ENCODE results near the gene ATP8B3. TPM values are rescaled to one million over a fixed set of nuclear protein-coding genes. Genes with fewer than 3 reads are reported as not detected.
"Not testable (repeated sequence)": the region's sequence is repeated elsewhere in the genome, so short reads cannot be mapped to it uniquely, and the experiment has no call there.

ATP8B3 gene
- polyA plus RNA-seq, 3 donors: 0.33 to 1.8 (median 0.80) TPM

- no peak overlapping the region for H3K27ac ChIP-seq (ENCODE audit: low read depth, low read length)
- 18 to 21% (median 19%) methylated on average over 10 of the region's 10 CpGs for WGBS, 3 donors
These were observed 45.2 kb downstream of the ATP8B3 start for GRCh38 chr19:1766800-1767352.

DNA sequence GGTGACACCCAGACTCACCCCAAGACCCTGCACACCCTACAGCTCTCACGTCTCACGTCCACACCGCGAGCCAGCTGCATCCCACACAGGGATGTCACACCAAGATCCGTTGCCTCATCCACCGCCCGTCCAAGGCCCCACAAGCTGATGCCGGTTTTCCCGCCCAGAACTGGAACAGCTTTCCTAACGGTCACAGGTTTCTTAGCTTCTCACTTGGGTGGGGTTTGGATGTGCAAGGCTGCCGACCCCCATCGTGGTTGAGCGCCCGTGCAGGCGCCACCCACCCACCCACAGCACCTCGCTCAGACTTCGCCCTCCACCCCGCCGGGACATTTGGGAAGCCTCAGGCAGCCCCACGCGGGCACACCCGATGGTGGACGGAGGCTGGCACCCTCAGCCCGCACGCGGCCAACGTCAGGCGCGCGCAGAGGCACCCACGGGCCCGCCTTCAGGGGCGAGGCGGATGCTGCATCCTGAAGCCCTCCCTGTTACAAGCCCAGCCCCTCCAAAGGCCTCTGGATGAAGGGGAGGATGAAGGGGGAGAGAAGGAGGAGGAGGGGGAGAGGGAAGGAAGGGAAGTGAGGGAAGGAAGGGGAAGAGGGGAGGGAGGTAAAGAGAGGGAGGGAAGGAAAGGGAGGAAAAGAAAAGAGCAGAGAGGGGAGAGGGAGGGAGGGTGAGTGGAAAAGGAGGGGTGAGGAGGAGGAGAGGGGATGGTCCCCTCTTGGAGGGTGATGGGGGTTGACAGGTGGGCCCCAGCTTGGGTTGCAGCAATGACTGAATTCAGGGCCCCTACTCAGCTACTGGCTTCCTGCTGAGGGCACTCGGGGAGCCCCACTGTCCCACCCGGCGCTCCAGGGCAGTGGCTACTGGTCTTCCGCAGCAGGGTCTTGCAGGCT is 45.9 kb downstream of the ATP8B3 start:
- WGBS, 3 donors: 4 to 7% (median 5%) methylated on average over 34 to 38 of the region's 38 CpGs
- no peak overlapping the region for H3K27ac ChIP-seq (ENCODE audit: low read depth, low read length)

- 9 to 12% (median 11%) methylated on average over 30 to 33 of the region's 33 CpGs for WGBS, 3 donors
- H3K27ac ChIP-seq (ENCODE audit: low read depth, low read length): no peak overlapping the region
These were observed 46.7 kb downstream of the ATP8B3 start for GRCh38 chr19:1765232-1765903.

DNA sequence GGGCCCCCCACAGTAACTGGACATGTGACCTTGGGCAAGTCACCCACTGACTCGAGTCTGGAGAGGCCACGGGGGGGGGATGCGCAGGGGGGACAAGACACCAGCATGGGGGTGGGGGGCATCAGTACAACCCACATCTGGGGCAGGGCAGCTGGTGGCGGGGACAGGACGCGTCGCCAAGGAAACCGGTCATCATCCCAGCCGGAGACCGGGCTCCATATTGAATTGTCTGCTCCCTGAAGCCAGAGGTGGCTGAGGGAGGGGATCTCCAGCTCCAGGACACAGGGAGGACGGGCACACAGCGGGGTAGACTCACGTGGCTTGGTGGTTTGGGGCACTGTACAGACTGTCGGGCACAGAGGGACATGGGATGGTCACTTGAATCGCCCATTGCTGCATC is 47.3 kb downstream of the ATP8B3 start:
- H3K27ac ChIP-seq (ENCODE audit: low read depth, low read length): no peak overlapping the region
- WGBS, 3 donors: 7 to 12% (median 10%) methylated on average over 15 of the region's 15 CpGs

GRCh38 chr19:1763648-1764639 is 48.1 kb downstream of the ATP8B3 start:
- WGBS, 3 donors: 7 to 12% (median 8%) methylated on average over 39 of the region's 39 CpGs
- no peak overlapping the region for H3K27ac ChIP-seq (ENCODE audit: low read depth, low read length)

GRCh38 chr19:1762243-1763117 is 49.6 kb downstream of the ATP8B3 start:
- WGBS, 3 donors: 4 to 6% (median 4%) methylated on average over 49 to 56 of the region's 56 CpGs
- no peak overlapping the region for H3K27ac ChIP-seq (ENCODE audit: low read depth, low read length)

DNA sequence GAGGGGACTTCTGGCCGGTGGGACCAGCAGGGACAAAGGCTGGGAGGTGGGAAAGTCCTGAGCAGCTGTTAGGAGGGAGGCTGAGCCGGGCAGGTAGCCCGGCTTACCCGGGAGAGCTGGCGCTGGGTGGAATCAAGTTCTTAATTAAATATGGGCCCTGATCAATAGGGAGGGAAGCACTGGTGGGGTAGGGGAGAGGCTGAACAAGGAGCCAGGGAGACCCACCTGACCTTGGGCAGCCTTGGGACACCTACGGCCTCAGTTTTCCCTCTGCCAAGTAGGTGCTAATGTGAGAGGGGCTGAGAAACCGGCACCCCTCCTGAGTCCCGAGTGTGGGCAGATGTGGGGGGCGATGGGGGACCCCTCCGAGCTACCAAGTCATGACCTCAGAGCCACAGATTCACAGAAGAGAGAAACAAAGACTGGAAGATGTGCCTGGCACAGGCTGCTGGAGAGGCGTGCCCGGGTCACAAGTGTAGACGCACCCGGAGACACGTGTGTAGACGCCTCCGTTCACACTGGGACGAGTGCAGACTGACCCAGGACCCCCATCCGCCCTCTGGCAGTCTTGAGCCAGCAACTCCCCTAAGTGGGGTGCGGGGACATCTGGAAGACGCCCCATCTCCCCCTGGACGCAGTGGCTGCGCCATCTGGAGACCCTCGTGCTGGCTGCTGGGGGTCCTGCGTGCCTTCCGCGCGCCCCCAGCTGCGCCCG is 50.4 kb downstream of the ATP8B3 start:
- WGBS, 3 donors: 4 to 5% (median 4%) methylated on average over 29 to 30 of the region's 30 CpGs
- H3K27ac ChIP-seq (ENCODE audit: low read depth, low read length): no peak overlapping the region

- 11 to 13% (median 11%) methylated on average over 15 of the region's 15 CpGs for WGBS, 3 donors
- H3K27ac ChIP-seq (ENCODE audit: low read depth, low read length): not testable (repeated sequence)
These were observed 51.1 kb downstream of the ATP8B3 start for GRCh38 chr19:1760786-1761527.

GRCh38 chr19:1760020-1760419 is 52.1 kb downstream of the ATP8B3 start:
- no peak overlapping the region for H3K27ac ChIP-seq (ENCODE audit: low read depth, low read length)
- 1 to 8% (median 8%) methylated on average over 17 of the region's 17 CpGs for WGBS, 3 donors

- 7 to 21% (median 19%) methylated on average over 14 to 16 of the region's 16 CpGs for WGBS, 3 donors
- H3K27ac ChIP-seq (ENCODE audit: low read depth, low read length): no peak overlapping the region
These were observed 52.8 kb downstream of the ATP8B3 start for GRCh38 chr19:1758959-1759903.

- no peak overlapping the region for H3K27ac ChIP-seq (ENCODE audit: low read depth, low read length)
These were observed 53.9 kb downstream of the ATP8B3 start for GRCh38 chr19:1758231-1758577.

DNA sequence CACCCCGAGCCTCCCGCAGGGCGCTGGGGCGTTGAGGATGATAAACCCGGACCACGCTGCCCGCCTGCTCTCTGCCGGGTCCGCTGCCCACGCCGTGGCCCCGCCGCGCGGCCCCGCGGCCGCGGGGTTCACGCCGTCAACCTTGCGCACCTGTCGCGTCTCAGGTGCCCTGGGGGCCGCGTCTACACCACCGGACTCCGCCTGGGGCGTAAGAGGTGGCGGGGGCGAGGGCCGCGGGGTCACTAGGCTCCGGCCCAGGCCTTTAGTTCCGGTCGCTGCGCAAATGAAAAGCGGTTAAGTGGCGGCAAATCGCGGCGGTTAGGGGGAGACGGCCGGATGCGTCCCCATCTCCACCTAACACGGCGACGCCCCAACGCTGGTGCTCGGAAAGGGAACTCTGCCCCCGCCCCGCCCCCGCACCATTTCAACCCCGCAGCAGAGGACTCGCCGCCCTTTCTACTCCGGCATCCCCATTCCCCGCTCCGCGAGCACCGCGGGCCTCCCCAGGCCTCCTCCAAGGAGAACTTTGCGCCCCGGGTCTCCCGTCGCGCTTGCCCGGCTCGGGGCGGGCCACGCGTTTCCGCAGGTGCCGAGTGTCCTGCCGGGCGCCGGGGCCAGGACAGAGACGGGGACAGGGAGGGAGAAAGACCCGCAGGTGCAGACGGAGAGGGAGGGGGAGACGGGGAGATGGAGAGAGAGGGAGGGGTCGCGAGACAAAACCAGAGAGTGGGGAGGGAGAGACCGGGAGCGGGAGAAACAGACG is 54.4 kb downstream of the ATP8B3 start:
- WGBS, 3 donors: 1 to 2% (median 2%) methylated on average over 71 to 86 of the region's 86 CpGs
- no peak overlapping the region for H3K27ac ChIP-seq (ENCODE audit: low read depth, low read length)

More at GRCh38 chr19:1758231-1758577, 53.9 kb downstream of the ATP8B3 start:
- 3 to 9% (median 8%) methylated on average over 9 to 10 of the region's 10 CpGs for WGBS, 3 donors

- 6 to 9% (median 6%) methylated on average over 27 to 29 of the region's 29 CpGs for WGBS, 3 donors
- H3K27ac ChIP-seq (ENCODE audit: low read depth, low read length): no peak overlapping the region
These were observed 55.2 kb downstream of the ATP8B3 start for GRCh38 chr19:1756705-1757465.

GRCh38 chr19:1756264-1756663 is 55.8 kb downstream of the ATP8B3 start:
- 4 to 7% (median 7%) methylated on average over 20 of the region's 20 CpGs for WGBS, 3 donors
- H3K27ac ChIP-seq (ENCODE audit: low read depth, low read length): no peak overlapping the region
